ENCODE results near the gene UBA1. TPM values are rescaled to one million over a fixed set of nuclear protein-coding genes. Genes with fewer than 3 reads are reported as not detected.
A peak's percentile ranks its signal among the peaks of the same experiment; 100 is the strongest.

The UBA1 gene
- total and polyA plus RNA-seq, 12 donors, result 160 to 356 (median 222) TPM

DNA sequence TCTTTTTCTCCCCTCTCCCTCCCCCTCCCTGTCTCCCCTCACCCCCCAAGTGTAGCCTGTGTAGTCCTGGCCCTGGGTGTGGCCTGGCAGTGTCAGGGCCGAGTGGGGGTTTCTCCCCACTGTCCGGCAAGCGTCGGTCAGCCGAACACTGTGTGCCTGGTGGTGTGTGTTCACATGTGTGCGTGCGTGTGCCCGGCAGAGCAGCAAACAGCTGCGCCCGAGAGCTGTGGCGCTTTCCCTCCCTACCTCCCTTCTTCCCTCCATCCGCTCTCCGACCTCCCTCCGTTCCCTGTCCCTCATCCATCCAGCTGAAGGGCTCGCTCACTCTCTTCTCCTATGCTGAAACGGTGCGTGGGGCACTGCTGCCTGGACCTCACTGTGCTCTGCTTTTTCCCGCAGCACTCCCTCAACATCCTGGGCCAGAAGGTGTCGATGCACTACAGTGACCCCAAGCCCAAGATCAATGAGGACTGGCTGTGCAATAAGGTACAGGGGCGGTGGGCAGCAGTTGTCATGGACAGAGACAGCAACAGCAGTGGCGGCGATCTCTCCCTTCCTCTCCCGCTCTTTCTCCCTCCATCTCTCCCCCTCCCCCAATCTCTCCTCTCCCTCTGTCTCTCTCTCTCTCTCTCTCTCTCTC is 17.4 kb upstream of the UBA1 start:
- 86 to 93% (median 90%) methylated on average over 20 to 23 of the region's 23 CpGs for WGBS, 4 donors
- Histone ChIP-seq H3K27ac (no peak overlapping the region), H3K4me3 (no peak overlapping the region), H3K27me3 (peaks cover 6% of the 10 kb centered on the region), H3K9me3 (replicated peaks in 1 of 3) (no peaks in the 10 kb centered on the region), H3K4me1 (replicated peaks in 1 of 2) (no peaks in the 10 kb centered on the region), H3K36me3 (replicated peaks in 1 of 2) (peaks cover 0 to 57% of the 10 kb centered on the region in 2 donors)
- intact Hi-C loops (cut with DNase I), result no loop called here
- TF ChIP-seq POLR2A (IDR thresholded peaks at IDR 0.05), result no peak
- TF ChIP-seq, protein P1, sequence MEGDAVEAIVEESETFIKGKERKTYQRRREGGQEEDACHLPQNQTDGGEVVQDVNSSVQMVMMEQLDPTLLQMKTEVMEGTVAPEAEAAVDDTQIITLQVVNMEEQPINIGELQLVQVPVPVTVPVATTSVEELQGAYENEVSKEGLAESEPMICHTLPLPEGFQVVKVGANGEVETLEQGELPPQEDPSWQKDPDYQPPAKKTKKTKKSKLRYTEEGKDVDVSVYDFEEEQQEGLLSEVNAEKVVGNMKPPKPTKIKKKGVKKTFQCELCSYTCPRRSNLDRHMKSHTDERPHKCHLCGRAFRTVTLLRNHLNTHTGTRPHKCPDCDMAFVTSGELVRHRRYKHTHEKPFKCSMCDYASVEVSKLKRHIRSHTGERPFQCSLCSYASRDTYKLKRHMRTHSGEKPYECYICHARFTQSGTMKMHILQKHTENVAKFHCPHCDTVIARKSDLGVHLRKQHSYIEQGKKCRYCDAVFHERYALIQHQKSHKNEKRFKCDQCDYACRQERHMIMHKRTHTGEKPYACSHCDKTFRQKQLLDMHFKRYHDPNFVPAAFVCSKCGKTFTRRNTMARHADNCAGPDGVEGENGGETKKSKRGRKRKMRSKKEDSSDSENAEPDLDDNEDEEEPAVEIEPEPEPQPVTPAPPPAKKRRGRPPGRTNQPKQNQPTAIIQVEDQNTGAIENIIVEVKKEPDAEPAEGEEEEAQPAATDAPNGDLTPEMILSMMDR (IDR thresholded peaks at IDR 0.05), result no peak
- DNase-seq, result peak in 1 of 7 donors; percentile 8

DNA sequence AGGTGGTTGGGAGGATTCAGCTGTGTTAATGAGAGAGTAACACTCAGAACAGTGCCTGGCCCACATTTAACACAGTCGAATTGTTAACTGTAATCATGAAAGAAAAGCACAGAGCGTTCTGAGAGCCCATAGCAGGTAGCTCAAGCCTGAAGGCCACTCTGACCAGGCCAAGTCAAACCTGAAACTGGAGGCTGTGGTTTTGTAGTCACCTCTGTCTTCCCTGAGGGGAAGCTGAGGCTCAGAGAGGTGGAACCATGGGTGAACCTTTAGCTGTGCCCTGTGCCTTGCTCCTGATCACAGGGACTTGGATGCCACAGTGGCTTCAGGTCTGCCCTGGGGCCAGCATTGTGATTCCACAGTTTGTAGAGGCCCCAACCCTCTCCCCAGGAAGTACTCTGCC is 16.6 kb upstream of the UBA1 start:
- 35 to 76% (median 57%) methylated on average over 2 of the region's 2 CpGs; no CpG with 5 or more reads in 1 of the 4 donors for WGBS, 4 donors

DNA sequence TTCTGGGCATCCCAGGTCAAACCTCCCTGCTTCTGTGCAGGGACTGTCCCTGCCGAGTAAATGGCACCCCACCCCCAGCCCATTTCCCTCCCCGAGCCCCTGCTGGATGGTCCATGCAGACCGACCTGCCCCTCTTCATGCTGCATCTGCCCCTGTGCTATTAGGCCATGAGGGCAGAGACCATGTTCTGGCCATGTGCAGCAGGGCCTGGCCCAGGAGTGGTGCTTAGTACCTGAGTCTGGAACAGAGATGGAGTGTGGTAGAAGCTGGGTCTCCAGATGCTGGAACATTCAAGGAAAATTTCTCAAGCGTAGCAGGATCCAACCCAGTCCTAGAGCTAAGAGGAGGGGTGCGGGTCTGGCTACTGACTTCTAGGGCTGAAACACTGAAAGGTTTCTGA is 15.3 kb upstream of the UBA1 start:
- DNase-seq, result peak in 2 of 7 donors; percentile 5 to 11
- Histone ChIP-seq H3K4me1 (replicated peaks in 1 of 2) (no peaks in the 10 kb centered on the region), H3K9me3 (replicated peaks in 1 of 3) (no peaks in the 10 kb centered on the region), H3K27ac (peak overlapping the region in 3 of 5 donors; percentile 64 to 83 (median 80)), H3K4me3 (no peak overlapping the region), H3K36me3 (replicated peaks in 1 of 2) (peaks cover 0 to 73% of the 10 kb centered on the region in 2 donors), H3K27me3 (peaks cover 3% of the 10 kb centered on the region)
- no peak for TF ChIP-seq POLR2A (IDR thresholded peaks at IDR 0.05)
- TF ChIP-seq, protein P1 (IDR thresholded peaks at IDR 0.05), result no peak
- intact Hi-C loops (cut with DNase I), result no loop called here
- whole genome bisulfite sequencing, 4 donors, result 83 to 91% (median 88%) methylated on average over 2 to 5 of the region's 5 CpGs

More for the DNA sequence above, 16.6 kb upstream of the UBA1 start:
- Histone ChIP-seq H3K27ac (no peak overlapping the region), H3K4me1 (replicated peaks in 1 of 2) (no peaks in the 10 kb centered on the region), H3K27me3 (peaks cover 8% of the 10 kb centered on the region), H3K36me3 (replicated peaks in 1 of 2) (peaks cover 0 to 64% of the 10 kb centered on the region in 2 donors), H3K9me3 (replicated peaks in 1 of 3) (no peaks in the 10 kb centered on the region), H3K4me3 (no peak overlapping the region)
- TF ChIP-seq, protein P1 (IDR thresholded peaks at IDR 0.05), result no peak
- TF ChIP-seq POLR2A (IDR thresholded peaks at IDR 0.05), result no peak
- intact Hi-C loops (cut with DNase I), result no loop called here
- peak in 2 of 7 donors; percentile 2 to 10 for DNase-seq

DNA sequence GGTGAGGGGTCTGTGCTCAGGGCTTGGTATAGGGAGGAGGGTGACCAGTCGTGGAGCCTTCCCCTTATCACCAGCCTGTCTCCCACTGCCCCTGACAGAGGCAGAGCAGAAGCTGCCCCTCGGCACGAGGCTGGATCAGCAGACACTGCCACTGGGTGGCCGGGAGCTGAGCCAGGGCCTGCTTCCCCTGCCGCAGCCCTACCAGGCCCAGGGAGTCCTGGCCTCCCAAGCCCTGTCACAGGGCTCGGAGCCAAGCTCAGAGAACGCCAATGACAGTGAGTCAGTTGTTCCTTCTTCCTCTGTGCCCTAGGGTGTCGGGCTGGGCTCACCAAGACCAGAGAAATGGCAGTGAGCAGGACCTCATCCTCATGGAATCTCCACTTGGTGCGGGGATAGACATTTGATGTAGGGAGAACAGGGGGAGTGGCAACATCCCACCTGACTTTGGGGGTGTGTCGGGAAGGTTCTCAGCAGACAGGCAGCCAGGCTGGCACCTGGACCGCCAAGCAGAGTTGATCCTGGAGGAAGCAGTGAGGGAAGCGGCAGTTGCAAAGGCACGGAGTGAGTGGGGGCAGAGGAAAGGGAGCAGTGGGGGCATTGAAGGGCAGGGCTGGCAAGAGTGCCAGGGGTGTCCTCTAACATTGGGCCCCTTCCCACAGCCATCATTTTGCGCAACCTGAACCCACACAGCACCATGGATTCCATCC is 14.3 kb upstream of the UBA1 start:
- Histone ChIP-seq H3K4me3 (no peak overlapping the region), H3K27ac (peak overlapping the region in 4 of 5 donors; percentile 48 to 85 (median 74)), H3K36me3 (replicated peaks in 1 of 2) (peaks cover 0 to 71% of the 10 kb centered on the region in 2 donors), H3K9me3 (replicated peaks in 1 of 3) (no peaks in the 10 kb centered on the region), H3K27me3 (peaks cover 3% of the 10 kb centered on the region), H3K4me1 (replicated peaks in 1 of 2) (no peaks in the 10 kb centered on the region)
- intact Hi-C loops (cut with DNase I), result no loop called here
- DNase-seq, result peak; percentile 84 to 92 (median 89)
- WGBS, 4 donors, result 0 to 63% (median 51%) methylated on average over 1 to 14 of the region's 14 CpGs
- TF ChIP-seq, protein P1 (IDR thresholded peaks at IDR 0.05), result peak in 2 of 6 experiments; percentile 23 to 42
- TF ChIP-seq POLR2A (IDR thresholded peaks at IDR 0.05), result peak in 1 of 2 donors; percentile 32

Measured in adrenal gland (tissue), 12 donors.